Fibroblast of skin of right biceps (primary cell): ENCODE measurements around the gene ZC3H4.
A peak's percentile ranks its signal among the peaks of the same experiment; 100 is the strongest.

Experiments
- DNase-seq: peaks from one replicate; pipeline ENCODE4 v3.0.0-alpha.2; 2013

ZC3H4 gene

DNA sequence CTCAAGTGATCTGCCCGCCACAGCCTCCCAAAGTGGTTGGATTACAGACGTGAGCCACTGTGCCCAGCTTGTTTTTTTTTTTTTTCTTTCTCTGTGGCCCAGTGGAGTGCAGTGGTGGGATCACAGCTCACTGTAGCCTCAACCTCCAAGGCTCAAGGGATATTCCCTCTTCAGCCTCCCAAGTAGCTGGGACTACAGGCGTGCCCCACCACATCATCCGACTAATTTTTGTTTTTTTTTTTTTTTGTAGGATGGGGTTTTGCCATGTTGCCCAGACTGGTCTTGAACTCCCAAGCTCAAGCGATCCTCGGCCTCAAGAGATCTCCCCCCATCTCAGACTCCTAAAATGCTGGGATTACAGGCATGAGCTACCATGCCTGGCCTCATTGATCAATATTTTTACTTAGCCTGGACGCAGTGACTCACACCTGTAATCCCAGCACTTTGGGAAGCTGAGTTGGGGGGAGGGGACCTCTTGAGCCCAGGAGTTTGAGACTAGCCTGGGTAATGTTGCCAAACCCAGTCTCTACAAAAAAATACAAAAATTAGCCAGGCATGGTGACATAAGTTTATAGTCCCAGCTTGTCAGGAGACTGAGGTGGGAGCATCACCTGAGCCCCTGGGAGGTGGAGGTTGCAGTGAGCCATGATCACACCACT is 18.7 kb upstream of the ZC3H4 start:
- DNase-seq: no peak

DNA sequence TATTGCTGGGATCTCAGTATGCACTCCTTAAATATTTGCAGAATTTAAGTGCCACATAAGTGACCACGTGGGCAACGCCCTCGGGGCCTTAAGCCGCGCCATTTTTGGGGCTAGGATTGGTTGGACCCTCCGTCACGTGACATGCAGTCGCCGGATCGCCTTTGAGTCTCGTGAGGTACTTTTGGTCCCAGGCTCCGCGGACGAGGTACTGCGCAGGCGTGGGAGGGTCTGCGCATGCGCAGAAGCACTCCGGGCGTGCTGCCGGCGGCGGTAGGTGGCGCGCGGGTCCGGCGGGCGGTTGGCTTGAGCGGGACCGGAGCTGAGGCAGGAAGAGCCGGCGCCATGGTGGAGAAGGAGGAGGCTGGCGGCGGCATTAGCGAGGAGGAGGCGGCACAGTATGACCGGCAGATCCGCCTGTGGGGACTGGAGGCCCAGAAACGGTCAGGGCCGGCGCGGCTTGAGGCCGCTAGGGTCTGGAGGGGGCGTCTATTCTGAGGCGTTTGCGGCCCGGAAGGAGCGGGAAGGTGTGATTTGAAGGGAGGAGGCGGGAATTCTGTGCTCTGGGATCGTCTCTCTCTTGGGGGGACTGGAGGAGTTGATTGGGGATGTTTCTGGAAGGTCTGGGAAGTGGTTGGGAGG is 17.1 kb upstream of the ZC3H4 start, which contains the start of gene SAE1:
SAE1 (plus strand) TSS at position 247 of the 639 bp plus-strand sequence; CDS start at position 343, 96 bp downstream.
- peak; percentile 99 for DNase-seq

DNA sequence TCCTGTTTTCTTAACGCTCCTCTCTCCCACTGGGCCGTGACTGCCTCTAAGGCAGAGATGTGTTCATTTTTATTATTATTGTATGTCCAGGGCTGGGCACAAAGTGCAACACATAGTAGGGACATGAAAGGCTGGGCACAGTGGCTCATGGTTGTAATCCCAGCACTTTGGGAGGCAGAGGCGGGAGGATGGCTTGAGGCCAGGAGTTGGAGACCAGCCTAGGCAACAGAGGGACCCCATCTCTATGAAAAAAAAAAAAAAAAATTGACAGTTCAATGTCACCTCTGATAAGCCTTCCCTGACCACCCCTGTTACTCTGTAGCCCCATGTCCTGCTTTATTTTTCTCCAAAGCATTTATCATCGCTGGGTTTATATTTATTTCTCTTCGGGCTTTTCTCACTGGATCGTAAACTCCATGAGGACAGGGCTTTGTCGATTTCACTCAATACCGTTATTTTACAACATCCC is 16.6 kb upstream of the ZC3H4 start:
- no peak for DNase-seq

DNA sequence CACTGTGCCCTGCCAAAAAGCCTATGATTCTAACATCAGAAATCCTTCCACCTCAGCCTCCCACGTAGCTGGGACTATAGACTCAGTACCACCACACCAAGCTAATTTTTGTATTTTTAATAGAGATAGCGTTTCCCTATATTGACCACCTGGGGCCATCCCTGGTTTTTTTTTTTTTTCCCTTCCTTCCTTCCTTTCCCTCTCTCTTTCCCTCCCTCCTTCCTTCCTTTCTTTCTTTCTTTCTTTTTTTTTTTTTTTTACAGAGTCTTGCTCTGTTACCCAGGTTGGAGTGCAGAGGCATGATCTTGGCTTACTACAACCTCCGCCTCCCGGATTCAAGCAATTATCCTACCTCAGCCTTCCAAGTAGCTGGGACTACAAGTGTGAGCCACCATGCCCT is 16.0 kb upstream of the ZC3H4 start:
- DNase-seq: no peak

DNA sequence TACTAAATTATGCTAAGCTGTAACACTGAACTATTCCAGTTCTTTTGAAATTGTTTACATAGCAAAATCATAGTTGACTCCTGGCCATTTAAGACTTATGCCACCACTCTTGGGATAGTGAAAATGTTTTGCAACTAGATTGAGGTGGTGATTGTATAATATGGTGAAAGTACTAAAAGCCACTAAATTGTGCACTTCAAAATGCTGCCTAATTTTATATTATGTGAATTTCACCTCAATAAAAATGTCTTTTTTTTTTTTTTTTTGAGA is 12.0 kb upstream of the ZC3H4 start:
- DNase-seq: no peak

DNA sequence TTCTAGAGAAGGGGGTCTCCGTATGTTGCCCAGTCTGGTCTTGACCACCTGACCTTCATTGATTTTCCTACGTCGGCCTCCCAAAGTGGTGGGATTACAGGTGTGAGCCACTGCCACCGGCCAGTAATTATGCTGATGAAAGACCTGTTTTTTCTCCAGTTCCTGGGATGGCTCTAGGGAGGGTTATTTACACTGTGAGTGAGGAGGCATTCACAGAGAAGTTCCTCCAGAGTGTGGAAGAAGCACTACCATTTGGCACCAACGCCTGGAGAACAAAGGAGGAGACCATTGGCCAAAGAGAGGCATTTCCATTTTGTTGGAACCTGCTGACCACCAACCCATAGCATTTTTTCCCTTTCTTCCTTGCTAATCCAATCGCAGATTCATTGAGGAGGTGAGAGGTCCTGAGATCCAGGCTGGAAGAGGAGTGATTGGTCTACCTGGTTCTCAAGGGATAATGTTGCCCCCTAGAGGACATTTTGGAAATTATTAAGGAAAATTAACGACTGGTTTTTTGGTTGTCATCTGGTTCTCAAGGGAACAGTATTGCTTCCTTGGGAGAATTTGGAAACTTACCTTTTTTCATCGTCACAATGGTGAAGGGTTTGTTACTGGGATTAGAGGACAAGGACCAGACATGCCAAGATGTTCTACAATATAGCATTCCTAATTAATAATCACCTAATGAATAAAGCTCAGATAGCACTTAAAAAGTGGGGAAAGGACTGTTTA is 11.5 kb upstream of the ZC3H4 start:
- DNase-seq: peak; percentile 67

DNA sequence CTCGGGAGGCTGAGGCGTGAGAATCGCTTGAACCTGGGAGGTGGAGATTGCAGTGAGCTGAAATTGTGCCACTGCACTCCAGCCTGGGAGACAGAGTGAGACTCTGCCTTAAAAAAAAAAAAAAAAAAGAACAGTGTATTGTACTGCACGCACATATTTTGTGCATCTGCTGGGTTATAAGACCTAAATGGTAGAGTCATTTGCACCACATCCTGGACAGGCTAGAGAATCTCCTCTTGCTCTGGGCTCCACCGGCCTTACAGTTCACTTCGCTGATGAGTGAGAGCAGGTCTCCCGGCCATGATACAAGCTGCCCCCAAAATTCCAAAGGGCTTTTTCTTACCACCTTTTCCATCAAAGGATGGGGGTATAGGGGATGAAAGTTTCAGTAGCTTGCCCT is 9.8 kb upstream of the ZC3H4 start:
- no peak for DNase-seq

DNA sequence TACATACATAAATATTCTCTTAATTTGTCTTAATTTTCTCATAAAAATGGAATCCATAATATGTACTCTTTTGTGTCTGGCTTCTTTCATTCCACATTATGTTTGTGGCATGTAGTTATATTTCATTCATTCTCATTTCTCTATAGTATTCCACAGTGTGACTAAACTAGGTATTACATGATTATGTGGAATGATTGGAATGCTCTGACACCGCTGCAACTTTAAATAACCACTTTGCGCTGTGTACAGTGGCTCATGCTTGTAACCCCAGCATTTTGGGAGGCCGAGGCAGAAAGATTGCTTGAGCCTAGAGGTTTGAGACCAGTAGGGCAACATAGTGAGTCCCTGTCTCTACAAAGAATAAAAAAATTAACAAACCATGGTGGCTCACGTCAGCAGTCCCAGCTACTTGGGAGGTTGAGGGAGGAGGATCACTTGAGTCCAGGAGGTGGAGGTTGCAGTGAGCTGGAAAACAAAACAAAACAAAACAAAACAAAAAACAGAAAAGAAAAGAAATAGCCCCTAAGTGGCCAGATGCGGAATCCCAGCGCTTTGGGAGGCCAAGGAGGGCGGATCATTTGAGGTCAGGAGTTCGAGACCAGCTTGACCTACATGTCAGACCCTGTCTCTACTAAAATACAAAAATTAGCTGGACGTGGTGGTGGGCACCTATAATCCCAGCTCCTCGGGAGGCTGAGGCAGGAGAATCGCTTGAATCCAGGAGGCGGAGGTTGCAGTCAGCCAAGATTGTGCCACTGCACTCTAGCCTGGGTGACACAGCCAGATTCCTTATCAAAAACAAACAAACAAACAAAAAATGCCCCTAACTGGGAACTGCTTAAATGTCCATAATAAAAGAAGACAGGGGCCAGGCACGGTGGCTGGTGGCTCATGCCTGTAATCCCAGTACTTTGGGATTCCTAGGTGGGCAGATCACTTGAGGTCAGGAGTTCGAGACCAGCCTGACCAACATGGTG is 9.1 kb upstream of the ZC3H4 start:
- peak; percentile 91 for DNase-seq

DNA sequence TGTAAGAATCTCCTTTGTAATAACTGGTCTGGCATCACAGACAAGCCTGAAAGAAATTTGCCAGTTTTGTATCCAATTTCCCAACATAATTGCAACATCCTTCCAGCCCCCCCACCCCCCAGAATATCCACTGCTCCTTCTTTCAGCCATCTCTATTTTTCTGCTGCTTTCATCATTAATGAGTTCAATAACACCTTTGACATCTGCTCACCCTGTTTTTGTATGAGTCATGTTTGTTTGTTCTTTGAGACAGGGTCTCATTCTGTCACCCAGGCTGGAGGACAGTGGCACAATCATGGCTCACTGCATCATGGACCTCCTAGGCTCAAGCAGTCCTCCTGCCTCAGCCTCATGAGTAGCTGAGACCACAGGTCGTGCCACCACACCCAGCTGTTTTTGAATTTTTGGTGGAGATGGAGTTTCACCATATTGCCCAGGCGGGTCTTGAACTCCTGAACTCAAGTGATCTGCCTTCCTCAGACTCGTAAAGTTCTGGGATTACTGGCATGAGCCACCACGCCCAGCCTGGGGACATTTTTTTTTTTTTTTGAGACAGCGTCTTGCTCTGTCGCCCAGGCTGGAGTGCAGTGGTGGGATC is 7.0 kb upstream of the ZC3H4 start:
- no peak for DNase-seq

DNA sequence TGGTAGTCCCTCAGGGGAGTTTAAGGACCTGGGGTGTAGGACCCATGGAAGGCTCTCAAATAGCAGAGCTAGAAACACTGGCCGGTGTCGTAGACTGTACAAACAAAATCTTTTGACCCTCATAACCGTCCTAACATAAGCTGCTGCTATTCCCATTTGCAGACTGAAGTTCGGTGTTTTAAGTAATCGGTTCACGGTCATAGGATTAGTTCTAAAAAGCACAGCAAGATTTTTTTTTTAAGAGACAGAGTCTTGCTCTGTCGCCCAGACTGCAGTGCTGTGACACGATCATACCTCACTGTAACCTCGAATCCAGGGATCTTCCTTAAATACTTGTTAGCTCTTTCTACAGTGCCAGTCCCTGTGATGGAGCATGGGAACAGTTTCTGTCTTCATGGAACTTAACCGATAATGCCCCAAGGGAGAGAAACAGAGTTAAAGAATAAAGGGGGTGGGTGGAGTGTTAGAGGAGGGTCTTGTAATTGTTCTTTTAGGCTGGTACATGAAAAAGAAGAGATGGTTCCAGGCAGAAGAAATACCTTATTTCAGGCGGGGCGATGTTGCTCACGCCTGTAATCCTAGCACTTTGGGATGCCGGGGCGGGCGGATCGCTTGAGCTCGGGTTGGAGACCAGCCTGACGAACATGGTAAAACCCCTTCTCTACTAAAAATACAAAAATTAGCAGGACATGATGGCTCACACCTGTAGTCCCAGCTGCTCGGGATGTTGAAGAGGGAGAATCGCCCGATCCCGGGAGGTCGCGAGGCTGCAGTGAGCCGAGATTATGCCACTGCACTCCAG is 475 bp upstream of the ZC3H4 start:
- DNase-seq: no peak

DNA sequence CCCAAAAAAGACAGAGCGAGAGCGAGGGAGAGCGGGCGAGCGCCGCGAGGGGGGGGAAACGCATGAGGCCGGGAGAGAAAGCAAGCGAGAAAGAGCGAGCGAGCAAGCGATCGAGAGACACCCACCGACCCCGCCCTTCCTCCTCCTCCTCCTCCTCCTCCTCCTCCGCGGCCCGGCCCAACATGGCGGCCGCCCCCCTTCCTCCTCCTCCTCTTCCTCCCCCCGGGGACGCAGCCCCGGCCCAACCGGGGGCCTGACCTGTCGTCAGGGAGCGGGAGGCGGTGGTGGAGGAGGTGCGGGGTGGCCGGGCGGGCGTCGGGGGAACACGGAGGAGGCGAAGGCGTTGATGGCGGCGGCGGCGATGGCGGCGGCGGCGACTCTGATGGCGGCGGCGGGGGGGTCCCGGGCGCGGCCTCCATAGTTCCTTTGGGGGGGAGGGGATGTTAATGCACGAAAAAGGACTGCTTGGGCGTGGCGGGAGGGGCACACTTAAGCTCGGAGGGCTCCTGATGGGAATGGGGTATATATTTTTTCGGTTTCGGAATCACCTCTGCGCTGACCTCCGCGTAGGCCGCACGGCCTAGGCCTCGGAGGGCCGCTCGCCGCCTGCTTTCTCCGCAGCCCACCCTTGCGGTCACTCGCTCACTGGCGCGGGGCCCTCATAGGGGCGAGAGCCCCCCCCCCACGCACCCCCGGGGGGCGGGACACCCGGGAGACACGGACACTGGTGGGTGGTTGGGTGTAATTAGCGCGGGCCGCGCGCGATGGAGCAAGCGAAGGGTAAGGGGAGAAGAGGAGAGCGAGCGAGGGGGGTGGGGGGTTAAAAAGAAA is 1.2 kb downstream of the ZC3H4 start:
- DNase-seq: peak; percentile 93

DNA sequence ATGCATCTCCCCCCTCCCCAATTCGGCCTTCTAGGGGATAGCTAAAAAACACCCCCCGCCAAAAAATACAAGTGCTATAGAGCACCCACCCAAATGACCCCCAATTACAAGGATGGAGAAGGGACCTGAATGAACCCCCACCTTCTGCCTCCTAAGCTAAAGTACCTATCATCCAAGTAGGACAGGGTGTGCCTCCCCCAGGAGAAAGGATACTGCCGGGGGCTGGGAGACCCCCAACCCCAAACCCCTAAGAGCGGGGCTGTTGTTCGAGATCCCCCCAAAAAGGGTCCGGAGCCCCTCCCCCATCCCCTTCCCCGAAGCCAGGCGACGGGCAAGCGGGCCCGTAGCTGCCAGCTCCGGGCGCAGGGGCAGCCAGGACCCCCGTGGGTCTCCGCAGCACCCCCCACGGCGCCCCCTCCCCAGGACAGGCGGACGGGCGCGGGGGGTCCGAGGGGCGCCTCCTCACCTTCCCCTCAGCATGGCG is 1.9 kb downstream of the ZC3H4 start:
- no peak for DNase-seq

DNA sequence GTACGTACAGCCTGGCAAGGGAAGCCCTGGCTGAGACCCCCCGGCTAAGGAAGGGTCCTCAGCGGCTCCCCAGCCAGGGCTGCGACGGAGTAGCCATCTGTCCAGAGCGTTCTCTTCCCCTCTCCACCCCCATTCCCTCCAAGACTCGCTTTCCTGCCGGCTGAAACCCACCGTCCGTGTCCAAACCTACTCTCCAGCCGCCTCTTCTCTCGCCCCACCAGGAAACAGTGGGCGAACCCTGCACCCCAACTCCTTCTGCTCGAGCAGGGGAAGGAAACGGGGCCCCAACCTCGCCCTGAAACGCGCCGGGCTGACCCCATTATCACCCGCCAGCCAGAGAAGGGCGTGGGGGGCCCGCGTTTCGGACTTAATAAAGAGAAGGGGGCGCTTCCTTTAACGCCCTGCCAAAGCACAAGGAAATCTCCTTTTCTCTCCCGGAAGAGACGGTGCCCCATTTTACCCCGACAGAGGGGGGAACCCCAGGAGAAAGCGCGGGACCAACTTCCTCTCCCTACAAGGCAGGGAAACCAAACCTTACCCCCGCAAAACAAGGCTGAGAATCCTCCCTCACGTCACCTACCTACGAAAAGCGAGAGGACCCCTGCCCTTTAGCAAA is 2.5 kb downstream of the ZC3H4 start:
- DNase-seq: no peak

DNA sequence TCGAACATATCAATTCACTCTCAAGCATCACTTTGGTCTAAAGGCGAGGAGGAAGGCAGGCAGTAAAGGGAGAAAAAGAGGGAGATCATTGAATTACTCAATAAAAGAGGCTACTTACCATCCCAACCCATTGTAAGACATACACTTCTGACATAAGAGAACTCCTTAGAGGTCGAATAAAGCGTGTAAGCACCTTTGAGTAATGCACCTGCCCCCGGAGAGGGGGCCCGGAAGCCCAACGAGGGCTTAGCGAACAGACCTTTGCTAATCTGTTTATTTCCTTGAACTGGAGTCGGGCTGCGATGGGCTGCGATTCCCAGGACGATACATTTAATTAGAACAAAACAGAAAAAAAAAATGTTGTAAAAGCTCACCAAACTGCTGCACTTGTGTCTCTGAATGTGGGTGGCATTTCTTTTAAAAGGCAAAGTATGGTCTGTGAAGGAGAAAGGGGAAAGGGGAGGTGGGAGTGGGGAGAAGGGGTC is 3.0 kb downstream of the ZC3H4 start:
- DNase-seq: no peak

DNA sequence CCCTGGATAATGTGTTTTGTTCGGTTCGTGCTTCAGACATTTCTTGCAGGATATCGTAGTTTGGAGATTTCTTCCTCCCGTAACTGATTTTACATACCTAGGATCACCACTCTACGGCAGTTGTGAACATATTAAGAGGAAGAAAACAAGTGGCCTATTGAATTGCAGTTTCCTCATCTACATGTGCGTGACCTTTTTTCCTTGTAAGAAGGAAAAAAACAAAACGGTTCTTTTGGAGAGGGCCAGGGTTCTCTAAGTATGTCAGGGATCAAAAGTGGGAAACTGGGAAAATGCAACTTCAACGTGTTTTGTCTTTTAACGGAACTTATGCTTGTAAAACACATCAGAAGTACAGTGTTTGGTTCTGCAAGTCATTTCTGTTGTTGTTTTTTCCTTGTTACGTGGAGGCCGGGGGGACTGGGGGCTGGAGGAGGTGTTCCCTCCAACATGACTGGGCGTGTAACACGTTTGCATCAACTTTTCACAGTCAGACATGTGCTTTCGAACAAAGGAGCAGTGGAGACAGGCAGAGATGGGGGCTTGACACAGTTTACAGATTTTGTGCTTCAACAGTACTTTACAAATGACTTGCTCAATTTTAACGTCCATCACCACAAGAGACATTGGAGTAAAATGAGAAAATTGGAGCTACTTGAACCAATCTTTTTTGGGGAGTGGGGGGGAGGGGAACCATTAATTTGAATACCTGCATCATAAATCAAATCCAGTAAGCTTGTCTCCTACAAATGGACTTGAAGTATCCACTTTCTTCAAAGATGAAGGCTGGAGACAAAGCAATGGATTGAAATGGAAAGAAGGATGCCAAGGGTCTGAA is 3.8 kb downstream of the ZC3H4 start:
- peak; percentile 72 for DNase-seq

DNA sequence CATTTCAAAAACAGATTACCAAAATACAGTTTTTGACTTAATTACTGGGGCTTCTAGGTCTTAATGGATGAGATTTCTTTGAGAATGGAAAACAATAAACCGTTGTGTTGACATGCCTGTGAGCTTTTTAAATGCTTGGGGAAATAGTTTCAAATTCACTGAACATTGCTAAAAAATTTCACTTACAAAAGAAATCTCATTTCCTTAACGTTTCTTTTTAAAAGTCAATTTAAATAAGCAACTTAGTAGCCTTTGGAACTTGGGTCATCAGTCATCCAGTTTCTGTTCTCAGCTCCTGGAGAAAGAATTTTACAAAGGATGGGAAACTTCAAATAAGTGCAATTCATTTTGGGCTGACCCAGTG is 4.4 kb downstream of the ZC3H4 start:
- no peak for DNase-seq

DNA sequence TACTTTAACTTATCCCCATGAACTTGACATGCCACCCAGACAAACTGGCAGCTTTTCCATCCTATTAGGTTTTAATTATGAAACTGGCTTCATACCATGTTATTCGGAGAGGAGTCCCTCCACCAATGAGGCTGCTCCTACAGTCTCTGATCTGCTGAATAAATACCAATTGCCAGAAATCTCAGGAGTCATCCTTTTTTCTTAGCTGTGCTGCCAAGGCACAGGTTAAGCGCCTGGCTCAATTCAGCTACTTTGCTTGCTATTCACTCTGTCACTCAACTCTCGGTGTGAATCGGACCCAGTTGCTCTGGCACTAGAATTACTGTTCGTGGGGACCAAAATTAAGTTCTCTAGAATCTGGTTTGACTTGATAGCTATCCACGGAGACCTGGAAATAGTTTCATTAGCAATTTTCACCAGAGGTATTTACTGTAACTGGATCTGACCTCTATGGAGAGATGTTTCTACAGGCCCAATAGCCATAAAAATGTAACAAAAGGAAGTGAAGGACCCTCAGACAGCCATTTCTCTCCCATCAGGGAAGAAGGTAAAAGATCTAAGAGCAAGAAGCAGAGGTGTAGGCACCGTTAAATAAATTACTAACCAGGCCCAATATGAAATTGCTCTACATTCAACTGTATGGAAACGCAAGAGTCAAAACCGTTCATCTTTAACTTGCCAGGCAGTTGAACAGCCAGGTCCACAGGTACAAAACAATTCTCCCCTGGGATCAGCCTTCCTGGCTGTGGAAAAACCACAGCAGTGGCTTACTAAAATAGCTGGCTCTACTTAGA is 5.4 kb downstream of the ZC3H4 start:
- no peak for DNase-seq
